Measurements from ENCODE around the gene TP63.
"Not testable (repeated sequence)": the region's sequence is repeated elsewhere in the genome, so short reads cannot be mapped to it uniquely, and the experiment has no call there.

TP63 gene

GRCh38 chr3:189631373-189631408, at the start of gene TP63:
TP63 (plus strand) TSS chr3:189631389; CDS start chr3:189631516, 127 bp downstream.
- DNase-seq: no peak

DNA sequence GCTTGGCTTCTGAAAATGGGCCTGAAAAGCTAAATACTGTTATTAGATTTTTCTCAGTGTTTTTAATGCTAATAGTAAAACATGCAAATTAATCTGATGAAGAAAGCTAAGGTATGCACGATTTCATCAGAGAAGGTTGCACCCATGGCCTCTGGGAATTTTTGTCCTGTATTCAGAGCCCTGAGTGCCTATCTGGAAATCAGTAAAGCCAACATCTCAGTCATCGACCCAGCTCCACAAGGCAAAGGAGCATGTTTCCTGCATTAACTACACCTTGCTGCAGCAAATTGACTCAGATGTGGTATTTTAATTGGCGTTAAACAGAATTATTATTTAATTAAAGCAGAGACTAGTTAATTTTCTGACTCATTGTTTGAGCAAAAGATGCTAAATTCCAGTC, 49.0 kb upstream of the TP63 start:
- no peak for DNase-seq

GRCh38 chr3:189584645-189585044, 46.5 kb upstream of the TP63 start:
- DNase-seq: no peak

- no peak for DNase-seq
Measured at GRCh38 chr3:189586941-189587663, 44.1 kb upstream of the TP63 start.

GRCh38 chr3:189587664-189588040, 43.5 kb upstream of the TP63 start:
- DNase-seq: no peak

DNA sequence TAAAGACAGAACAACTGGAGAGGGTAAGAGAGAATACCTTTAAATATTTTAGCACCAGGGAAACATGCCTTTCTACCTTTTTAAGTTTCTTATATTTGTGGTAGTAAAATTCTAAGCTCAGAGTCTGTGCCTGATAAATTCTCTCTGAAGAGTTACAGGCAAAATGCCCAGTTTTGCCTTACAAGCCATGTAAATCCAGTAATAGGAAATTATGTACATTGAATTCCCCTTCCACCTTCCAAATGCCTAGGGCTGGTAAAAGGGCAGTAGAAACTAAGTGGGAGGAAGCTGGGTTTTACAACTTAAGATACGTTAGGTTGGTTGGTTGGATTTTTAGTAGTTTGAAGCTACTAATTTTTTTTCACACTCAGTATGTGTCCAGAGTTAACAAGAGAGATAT, 43.1 kb upstream of the TP63 start:
- DNase-seq: no peak

DNA sequence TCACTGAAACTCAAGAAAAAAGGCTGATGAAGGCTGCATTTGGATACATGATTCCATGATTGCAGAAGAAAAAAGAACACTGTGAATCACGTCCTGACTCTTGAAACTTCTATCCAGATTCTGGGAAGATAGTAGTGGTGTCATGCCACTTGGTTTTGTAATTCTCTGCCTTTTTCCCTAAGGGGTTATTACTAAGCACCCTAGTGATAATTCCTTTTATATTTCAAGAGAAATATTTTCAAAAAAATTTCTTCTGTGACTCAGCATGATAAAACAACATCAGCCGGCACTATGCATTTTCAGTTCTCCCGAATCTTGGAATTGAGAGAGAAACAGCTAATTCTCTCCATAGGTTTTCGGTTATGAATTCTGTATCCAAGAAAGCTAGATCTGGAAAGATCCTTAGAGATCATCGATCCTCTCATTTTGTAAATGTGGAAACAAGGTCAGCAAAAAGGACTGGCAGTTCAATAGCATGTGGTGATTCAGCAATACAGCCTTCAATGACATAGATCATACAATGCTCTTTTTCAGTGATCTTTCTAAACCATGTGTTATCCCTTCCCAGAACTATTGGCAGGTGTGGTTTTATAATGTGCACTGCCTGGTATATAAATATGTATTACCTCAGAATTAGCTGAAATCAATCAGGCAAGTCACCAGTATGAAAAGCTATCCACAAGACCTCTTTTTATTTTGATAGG, 42.6 kb upstream of the TP63 start:
- no peak for DNase-seq

GRCh38 chr3:189589179-189589569, 42.0 kb upstream of the TP63 start:
- DNase-seq: no peak

- no peak for DNase-seq
Measured at GRCh38 chr3:189590223-189590622, 41.0 kb upstream of the TP63 start.

DNA sequence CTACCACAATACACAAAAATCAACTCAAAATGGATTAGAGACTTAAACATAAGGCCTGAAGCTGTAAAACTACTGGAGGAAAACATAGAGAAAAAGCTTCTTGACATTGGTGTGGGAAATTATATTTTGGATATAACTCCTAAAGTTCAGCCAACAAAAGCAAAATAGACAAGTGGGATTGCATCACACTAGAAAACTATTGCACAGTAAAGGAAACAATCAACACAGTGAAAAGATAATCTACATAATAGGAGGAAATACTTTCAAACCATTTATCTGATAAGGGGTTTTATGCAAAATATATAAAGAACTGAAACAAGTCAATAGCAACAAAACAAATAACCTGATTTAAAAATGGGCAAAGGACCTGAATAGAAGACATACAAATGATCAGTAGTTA, 37.6 kb upstream of the TP63 start:
- no peak for DNase-seq

- not testable (repeated sequence) for DNase-seq
Measured at GRCh38 chr3:189596078-189596979, 34.9 kb upstream of the TP63 start.

DNA sequence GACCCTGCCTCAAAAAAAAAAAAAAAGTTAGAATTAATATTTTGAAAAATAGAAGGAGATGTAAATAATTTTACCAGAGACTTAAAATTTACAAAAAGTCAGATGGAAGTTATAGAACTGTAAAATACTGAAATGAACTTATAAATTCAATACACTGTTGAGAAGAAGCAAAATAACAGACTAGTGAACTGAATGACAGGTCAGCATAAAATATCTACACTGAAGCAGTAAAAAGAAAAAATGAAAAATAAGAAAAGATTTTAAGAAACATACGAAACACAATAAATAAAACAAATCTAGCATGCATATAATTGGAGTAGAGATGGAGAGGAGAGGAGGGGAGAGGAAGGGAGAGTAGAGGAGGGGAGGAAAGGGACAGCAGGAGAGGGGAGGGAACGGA, 33.3 kb upstream of the TP63 start:
- DNase-seq: no peak

DNA sequence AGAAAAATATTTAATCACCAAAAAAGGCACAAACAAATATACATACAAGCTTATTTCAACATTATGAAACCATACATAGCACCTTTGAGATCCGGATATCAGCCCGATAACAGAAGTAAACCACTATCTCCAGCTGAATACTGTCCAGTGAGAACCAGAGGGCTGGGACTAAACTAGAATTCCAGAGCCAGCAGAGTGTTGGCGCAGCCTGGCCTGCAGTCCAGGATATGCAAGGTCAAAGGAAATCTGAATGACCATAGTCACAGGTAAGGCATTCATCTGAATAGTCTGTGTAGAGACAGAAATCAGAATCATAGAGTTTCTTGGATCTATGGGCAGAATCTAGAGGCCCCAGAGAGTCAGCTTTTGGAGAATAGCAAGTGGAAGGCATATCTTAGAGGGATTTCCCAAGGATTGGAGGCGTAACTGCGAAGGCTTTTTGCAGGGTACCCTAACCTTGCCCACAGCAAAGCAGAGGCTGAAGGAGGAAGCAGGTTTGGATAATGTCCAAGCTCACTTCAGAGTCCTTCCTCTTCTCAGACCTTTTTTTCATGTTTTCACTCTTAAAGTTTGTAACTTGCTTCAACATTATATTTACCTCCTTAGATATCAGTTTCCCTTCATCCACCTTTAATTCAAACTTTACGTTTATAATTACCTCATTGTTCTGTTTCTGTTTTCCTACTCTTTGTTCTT, 32.5 kb upstream of the TP63 start:
- no peak for DNase-seq

- DNase-seq: no peak
Measured at GRCh38 chr3:189602471-189602870, 28.7 kb upstream of the TP63 start.

GRCh38 chr3:189605717-189606116, 25.5 kb upstream of the TP63 start:
- DNase-seq: no peak

GRCh38 chr3:189606774-189607173, 24.4 kb upstream of the TP63 start:
- DNase-seq: no peak

DNA sequence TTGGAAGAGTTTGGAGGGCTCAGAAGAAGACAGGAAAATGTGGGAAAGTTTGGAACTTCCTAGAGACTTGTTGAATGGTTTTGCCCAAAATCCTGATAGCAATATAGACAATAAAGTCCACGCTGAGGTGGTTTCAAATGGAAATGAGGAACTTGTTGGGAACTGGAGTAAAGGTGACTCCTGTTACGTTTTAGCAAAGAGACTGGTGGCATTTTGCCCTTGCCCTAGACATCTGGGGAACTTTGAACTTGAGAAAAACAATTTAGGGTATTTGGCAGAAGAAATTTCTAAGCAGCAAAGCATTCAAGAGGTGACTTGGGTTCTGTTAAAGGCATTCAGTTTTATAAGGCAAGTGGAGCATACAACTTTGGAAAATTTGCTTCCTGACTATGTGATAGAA, 18.5 kb upstream of the TP63 start:
- not testable (repeated sequence) for DNase-seq

DNA sequence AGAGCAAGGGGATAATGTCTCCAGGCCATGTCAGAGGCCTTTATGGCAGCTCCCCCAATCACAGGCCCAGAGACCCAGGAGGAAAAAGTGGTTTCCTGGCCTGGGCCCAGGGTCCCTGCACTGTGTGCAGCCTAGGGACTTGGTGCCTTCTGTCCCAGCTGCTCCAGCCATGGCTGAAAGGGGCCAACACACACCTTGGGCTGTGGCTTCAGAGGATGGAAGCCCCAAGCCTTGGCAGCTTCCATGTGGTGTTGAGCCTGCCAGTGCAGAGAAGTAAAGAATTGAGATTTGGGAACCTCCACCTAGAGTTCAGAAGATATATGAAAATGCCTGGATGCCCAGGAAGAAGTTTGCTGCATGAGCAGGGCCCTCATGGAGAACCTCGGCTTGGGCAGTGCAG, 18.1 kb upstream of the TP63 start:
- no peak for DNase-seq

DNA sequence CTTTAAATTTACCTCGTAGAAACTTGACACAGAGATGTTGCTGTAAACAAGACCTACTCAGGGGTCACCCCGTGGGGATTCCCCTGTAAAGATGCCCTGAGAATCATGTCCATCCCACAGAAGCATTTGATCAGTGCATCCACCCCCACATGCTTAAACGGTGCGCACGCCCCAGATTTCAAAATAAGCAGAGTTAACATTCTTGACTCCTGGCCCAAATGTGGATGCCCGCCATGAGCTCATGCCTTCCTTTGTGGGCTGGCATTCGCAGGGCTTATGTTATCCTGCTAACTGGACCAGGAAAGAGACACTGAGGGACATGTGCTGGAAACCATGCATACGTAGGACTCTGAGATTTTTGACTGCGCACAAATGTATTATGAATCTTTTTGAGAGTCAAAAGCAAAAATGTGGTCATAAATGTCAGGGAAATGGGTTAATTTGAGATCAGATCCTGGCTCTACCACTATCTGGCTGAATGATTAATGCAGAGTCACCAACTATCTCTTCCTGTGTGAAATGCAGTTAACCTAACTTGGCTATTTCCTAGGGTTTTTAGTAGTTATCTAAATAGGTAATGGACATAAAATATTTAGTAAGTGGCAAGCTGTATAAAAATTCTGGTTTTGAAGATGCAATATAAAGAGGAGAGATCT, 9.1 kb upstream of the TP63 start:
- no peak for DNase-seq

DNA sequence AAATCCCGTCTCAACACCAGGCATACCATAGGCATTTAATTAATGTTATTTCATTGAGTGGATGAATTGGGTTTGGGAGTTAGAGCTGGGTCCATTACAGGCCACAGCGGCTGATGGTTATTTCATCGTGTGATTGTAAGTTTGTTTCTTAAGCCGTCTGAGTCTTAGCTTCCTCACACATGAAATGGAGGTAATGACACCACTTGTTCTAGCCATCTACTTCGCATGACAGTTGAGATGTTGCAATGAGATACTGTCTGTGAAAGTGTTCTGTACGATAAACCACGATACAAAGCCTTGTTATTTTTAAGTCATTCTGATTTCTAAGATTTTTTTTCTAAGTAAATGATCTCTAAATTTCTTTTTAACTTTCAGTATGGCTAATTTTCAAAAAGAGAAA, 8.6 kb upstream of the TP63 start:
- no peak for DNase-seq

DNA sequence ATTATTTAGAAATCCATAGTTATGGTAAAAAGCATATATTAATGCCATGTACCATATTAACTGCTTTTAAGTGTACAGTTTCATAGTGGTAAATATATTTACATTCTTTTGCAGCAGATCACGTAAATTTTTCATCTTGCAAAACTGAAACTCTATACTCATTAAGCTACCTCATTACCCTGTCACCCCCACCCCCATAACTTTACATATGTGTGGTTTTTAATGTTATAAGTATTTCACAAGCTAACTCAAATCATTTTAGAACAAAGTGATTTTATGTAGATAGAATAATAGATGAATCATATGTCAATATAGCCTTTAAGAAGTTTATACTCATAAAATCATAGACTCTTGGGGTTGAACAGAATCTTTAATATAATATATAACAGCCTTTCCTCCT, 7.1 kb upstream of the TP63 start:
- no peak for DNase-seq

DNA sequence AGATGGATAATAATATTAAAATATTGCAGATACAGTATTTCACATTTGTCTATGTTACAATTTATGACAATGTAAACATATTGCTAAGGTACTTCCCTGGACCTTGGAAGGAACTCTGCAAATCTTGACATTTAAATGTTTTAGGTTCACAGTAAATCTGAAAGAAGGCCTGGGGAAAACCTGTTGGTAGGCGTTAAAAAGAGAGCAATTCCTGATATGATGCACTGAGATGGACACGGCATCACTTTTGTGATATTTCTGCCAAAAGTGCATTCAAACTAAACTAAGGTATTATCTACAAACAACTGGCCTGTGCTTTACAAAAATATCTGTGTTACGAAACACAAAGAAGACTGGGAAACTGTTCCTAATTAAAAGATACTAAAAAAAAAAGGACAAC, 6.1 kb upstream of the TP63 start:
- DNase-seq: no peak

DNA sequence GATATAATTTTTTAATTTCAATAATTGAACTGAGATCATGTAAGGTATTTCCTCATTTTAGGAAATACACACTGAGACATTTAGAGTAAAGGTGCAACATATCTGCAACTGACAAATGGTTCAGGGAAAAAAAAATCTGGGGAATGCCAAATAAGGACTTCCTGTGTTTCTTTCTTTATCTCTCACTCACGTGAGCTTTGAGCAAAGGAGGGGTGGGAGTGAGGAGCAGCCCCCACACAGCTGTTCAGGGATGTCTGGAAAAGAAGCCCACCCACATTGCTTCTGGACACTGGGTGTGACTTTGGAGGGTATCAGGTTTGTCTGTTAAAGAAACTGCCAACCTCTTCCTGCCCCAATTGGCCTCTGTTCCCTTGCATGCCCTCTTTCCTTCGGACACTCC, 5.6 kb upstream of the TP63 start:
- no peak for DNase-seq
